CD14-positive monocyte (primary cell): Measurements from ENCODE around the gene ACSM4. TPM values are rescaled to one million over a fixed set of nuclear protein-coding genes. Genes with fewer than 3 reads are reported as not detected.

ENCODE experiments used
- DNase-seq, 3 donors: peaks; one replicate each; pipeline ENCODE4 v3.0.0-alpha.2; 2011 to 2022
- H2AFZ ChIP-seq: 2 replicates; pipeline ENCODE4 v1.6.0; 2012; ENCODE audit warnings: mild to moderate bottlenecking, low read depth, low read length, inconsistent platforms; ENCODE audit not compliant: insufficient read depth, poor library complexity, severe bottlenecking
- H3K27ac ChIP-seq, 2 donors: 1 replicate in 1 of 2; 2 replicates in 1 of 2; pipeline ENCODE4 v1.5.1; 2012 to 2013; ENCODE audit warnings: low read length in 2 of 2, control low read depth in 1 of 2, inconsistent platforms in 1 of 2, low read depth in 1 of 2, mild to moderate bottlenecking in 1 of 2
- H3K27me3 ChIP-seq, 2 donors: one replicate each; pipeline versions ENCODE4 v1.6.0 to v1.6.1; 2011 to 2013; ENCODE audit warnings: low read length in 2 of 2; ENCODE audit not compliant: control insufficient read depth in 2 of 2, insufficient read depth in 2 of 2
- H3K36me3 ChIP-seq, 2 donors: replicated peaks in 1 of 2; 1 replicate in 1 of 2; 2 replicates in 1 of 2; pipeline versions ENCODE4 v1.5.1 to v1.6.1; 2012 to 2013; ENCODE audit warnings: low read length in 2 of 2, control low read depth in 1 of 2, inconsistent platforms in 1 of 2, mild to moderate bottlenecking in 1 of 2; ENCODE audit not compliant: insufficient read depth in 2 of 2, control insufficient read depth in 1 of 2
- H3K4me1 ChIP-seq, 2 donors: 1 replicate in 1 of 2; 2 replicates in 1 of 2; pipeline versions ENCODE4 v1.5.1 to v1.6.1; 2012 to 2013; ENCODE audit warnings: low read length in 2 of 2, control low read depth in 1 of 2, inconsistent platforms in 1 of 2, mild to moderate bottlenecking in 1 of 2, moderate library complexity in 1 of 2; ENCODE audit not compliant: insufficient read depth in 2 of 2, control insufficient read depth in 1 of 2
- H3K4me2 ChIP-seq: replicated peaks from 2 replicates; pipeline ENCODE3; 2012; ENCODE audit warnings: low read length, moderate library complexity, mild to moderate bottlenecking; ENCODE audit not compliant: poor library complexity, severe bottlenecking; ENCODE audit errors: extremely low read depth
- H3K4me3 ChIP-seq, 3 experiments: fragments of 200-600 bp in 1 of 3; sonication (generic) in 1 of 3; replicated peaks in 1 of 3; 1 replicate in 2 of 3; 2 replicates in 1 of 3; pipeline ENCODE4 v1.5.1; 2011 to 2013; ENCODE audit warnings: low read length in 3 of 3, mild to moderate bottlenecking in 3 of 3, control low read depth in 2 of 3, low read depth in 2 of 3, inconsistent platforms in 1 of 3, moderate library complexity in 1 of 3
- H3K79me2 ChIP-seq: 2 replicates; pipeline ENCODE4 v1.6.0; 2012; ENCODE audit warnings: mild to moderate bottlenecking, control low read depth, inconsistent platforms, low read length, moderate library complexity; ENCODE audit not compliant: insufficient read depth
- H3K9ac ChIP-seq: 2 replicates; pipeline ENCODE4 v1.6.0; 2017; ENCODE audit warnings: low read length, mild to moderate bottlenecking; ENCODE audit not compliant: insufficient read depth, poor library complexity, severe bottlenecking
- H3K9me3 ChIP-seq, 2 donors: replicated peaks in 1 of 2; 1 replicate in 1 of 2; 2 replicates in 1 of 2; pipeline versions ENCODE4 v1.5.1 to v1.6.1; 2012 to 2013; ENCODE audit warnings: low read length in 2 of 2, control low read depth in 1 of 2; ENCODE audit not compliant: control insufficient read depth in 1 of 2, insufficient read depth in 1 of 2
- H4K20me1 ChIP-seq: 2 replicates; pipeline ENCODE4 v1.6.0; 2012; ENCODE audit warnings: mild to moderate bottlenecking, low read length, control low read depth, moderate library complexity; ENCODE audit not compliant: insufficient read depth
- H3K27ac Mint-ChIP-seq, 7 donors: one replicate each; pipeline ENCODE4 v1.8.0; 2020; ENCODE audit warnings: mild to moderate bottlenecking in 7 of 7, mixed read lengths in 7 of 7, moderate library complexity in 6 of 7, inconsistent platforms in 2 of 7
- H3K27me3 Mint-ChIP-seq, 3 donors: one replicate each; pipeline ENCODE4 v1.8.0; 2021 to 2022; ENCODE audit warnings: low read depth in 3 of 3, mild to moderate bottlenecking in 3 of 3, mixed read lengths in 3 of 3, moderate library complexity in 3 of 3, inconsistent platforms in 1 of 3
- H3K36me3 Mint-ChIP-seq, 2 donors: one replicate each; pipeline ENCODE4 v1.8.0; 2020; ENCODE audit warnings: mixed read lengths in 2 of 2, inconsistent platforms in 1 of 2, mild to moderate bottlenecking in 1 of 2
- H3K4me1 Mint-ChIP-seq: one replicate; pipeline ENCODE4 v1.8.0; 2020; ENCODE audit warnings: mild to moderate bottlenecking, mixed read lengths
- H3K4me3 Mint-ChIP-seq, 2 donors: one replicate each; pipeline ENCODE4 v1.8.0; 2020; ENCODE audit warnings: mild to moderate bottlenecking in 2 of 2, mixed read lengths in 2 of 2, moderate library complexity in 1 of 2
- H3K9me3 Mint-ChIP-seq, 7 donors: one replicate each; pipeline ENCODE4 v1.8.0; 2020 to 2022; ENCODE audit warnings: mixed read lengths in 7 of 7, mild to moderate bottlenecking in 6 of 7, moderate library complexity in 6 of 7, inconsistent platforms in 2 of 7
- CTCF ChIP-seq: fragments of 200-600 bp; IDR thresholded peaks from one replicate; pipeline ENCODE4 v1.8.0; 2022; ENCODE audit warnings: antibody characterized with exemption, mild to moderate bottlenecking
- WGBS: methylation state at CpG from one replicate; pipeline ENCODE4 v1.1.5; 2013; ENCODE audit warnings: missing lambda C conversion rate; ENCODE audit not compliant: insufficient coverage; 5-methylcytosine and 5-hydroxymethylcytosine counted together
- intact Hi-C, 2 donors: fragments of 100-400 bp; cut with micrococcal nuclease; formaldehyde crosslinking; loops; one replicate each; pipeline versions ENCODE4 v1.15.0 to v1.15.1; 2023
- polyA plus RNA-seq, 3 donors: library from polyadenylated mRNA; depleted of rRNA in 1 of 3; unstranded in 2 of 3; stranded (reverse) in 1 of 3; fragments of 300-500 nt in 2 of 3; fragments of >200 nt in 1 of 3; fragmentation: Illumina TruSeq in 2 of 3; gene quantifications; 1 replicate in 2 of 3; 2 replicates in 1 of 3; pipeline ENCODE4 v1.2.3, GENCODE V29; 2012 to 2021

The ACSM4 gene
- polyA plus RNA-seq, 3 donors, result not detected

- Histone ChIP-seq H3K27ac (no peak overlapping the region), H3K4me1 (no peaks in the 10 kb centered on the region), H3K4me3 (no peak overlapping the region), H3K9ac (no peak overlapping the region), H3K27me3 (no peaks in the 10 kb centered on the region), H3K36me3 (no peaks in the 10 kb centered on the region), H2AFZ (no peak overlapping the region), H4K20me1 (no peaks in the 10 kb centered on the region), H3K9me3 (no peaks in the 10 kb centered on the region), H3K4me2 (no peak overlapping the region), H3K79me2 (no peaks in the 10 kb centered on the region)
- Mint-ChIP-seq H3K4me1 (no peaks in the 10 kb centered on the region), H3K36me3 (no peaks in the 10 kb centered on the region), H3K9me3 (no peaks in the 10 kb centered on the region), H3K27me3 (no peaks in the 10 kb centered on the region), H3K4me3 (no peak overlapping the region), H3K27ac (no peak overlapping the region)
- no peak for DNase-seq
- intact Hi-C loops, result no loop called here
- no peak for TF ChIP-seq CTCF
Measured at GRCh38 chr12:7264538-7264937, 39.3 kb upstream of the ACSM4 start.

- TF ChIP-seq CTCF, result no peak
- H3K36me3 ChIP-seq, result no peaks in the 10 kb centered on the region
Measured at GRCh38 chr12:7265251-7265650, 38.6 kb upstream of the ACSM4 start.

More at GRCh38 chr12:7265251-7265650, 38.6 kb upstream of the ACSM4 start:
- 100% methylated on average over 2 of the region's 4 CpGs for WGBS
- no peaks in the 10 kb centered on the region for H3K36me3 Mint-ChIP-seq
- Histone ChIP-seq H3K4me2 (no peak overlapping the region), H3K9ac (no peak overlapping the region), H3K4me3 (no peak overlapping the region), H3K27ac (no peak overlapping the region), H3K27me3 (no peaks in the 10 kb centered on the region), H3K4me1 (no peaks in the 10 kb centered on the region), H4K20me1 (no peaks in the 10 kb centered on the region), H3K79me2 (no peaks in the 10 kb centered on the region), H2AFZ (no peak overlapping the region), H3K9me3 (no peaks in the 10 kb centered on the region)
- intact Hi-C loops, result no loop called here
- H3K4me1 Mint-ChIP-seq, result no peaks in the 10 kb centered on the region
- no peak overlapping the region for H3K27ac Mint-ChIP-seq
- no peaks in the 10 kb centered on the region for H3K27me3 Mint-ChIP-seq
- no peaks in the 10 kb centered on the region for H3K9me3 Mint-ChIP-seq
- no peak overlapping the region for H3K4me3 Mint-ChIP-seq
- no peak for DNase-seq
